PC-3 (cell line): Measurements from ENCODE around the gene TMEM164.
A peak's percentile ranks its signal among the peaks of the same experiment; 100 is the strongest.

ENCODE experiments used
- CTCF ChIP-seq: fragments of 300-600 bp; sonication (generic); conservative IDR thresholded peaks from 2 replicates; pipeline ENCODE4 v1.5.1; 2017; ENCODE audit warnings: antibody characterized with exemption, low read depth, mild to moderate bottlenecking, low read length
- EZH2 ChIP-seq: fragments of 300-600 bp; sonication (generic); IDR thresholded peaks from one replicate; pipeline ENCODE4 v1.6.1; 2017; ENCODE audit warnings: antibody characterized with exemption, mild to moderate bottlenecking, low read length; ENCODE audit not compliant: unreplicated experiment

- TF ChIP-seq CTCF, result peak; percentile 49
- no peak for TF ChIP-seq EZH2
These were observed 122.7 kb downstream of the TMEM164 start for GRCh38 chrX:110125446-110126162.
